DOHH2 (cell line): Measurements from ENCODE around the gene SLC38A11.
"Not testable (repeated sequence)": the region's sequence is repeated elsewhere in the genome, so short reads cannot be mapped to it uniquely, and the experiment has no call there.

Experiments
- H3F3A ChIP-seq: fragments of 200-600 bp; sonication (generic), shearing (Covaris generic); 2 replicates; pipeline ENCODE4 v1.6.0; 2016; ENCODE audit warnings: antibody characterized with exemption, mild to moderate bottlenecking; ENCODE audit not compliant: control insufficient read depth, insufficient read depth
- H3K27ac ChIP-seq: fragments of 200-600 bp; sonication (generic); 2 replicates; pipeline ENCODE4 v1.5.1; 2014; ENCODE audit warnings: low read depth, mild to moderate bottlenecking, low read length, moderate library complexity
- H3K27me3 ChIP-seq: fragments of 200-600 bp; sonication (generic); 2 replicates; pipeline ENCODE4 v1.6.1; 2014; ENCODE audit warnings: mild to moderate bottlenecking, low read length, mixed read lengths; ENCODE audit not compliant: control insufficient read depth
- H3K36me3 ChIP-seq: fragments of 200-600 bp; sonication (generic); 2 replicates; pipeline ENCODE4 v1.6.1; 2014; ENCODE audit warnings: mild to moderate bottlenecking, low read length, moderate library complexity, mixed read lengths; ENCODE audit not compliant: control insufficient read depth
- H3K4me1 ChIP-seq: fragments of 200-600 bp; sonication (generic); 2 replicates; pipeline ENCODE4 v1.6.1; 2014; ENCODE audit warnings: mild to moderate bottlenecking, low read length, mixed read lengths; ENCODE audit not compliant: control insufficient read depth
- H3K4me2 ChIP-seq: fragments of 200-600 bp; sonication (generic); 2 replicates; pipeline ENCODE4 v1.6.0; 2014; ENCODE audit warnings: mild to moderate bottlenecking, low read length, moderate library complexity
- H3K4me3 ChIP-seq: fragments of 200-600 bp; sonication (generic); 2 replicates; pipeline ENCODE4 v1.5.1; 2014; ENCODE audit warnings: mild to moderate bottlenecking, low read length, mixed read lengths
- H3K79me2 ChIP-seq: fragments of 200-600 bp; sonication (generic); 2 replicates; pipeline ENCODE4 v1.6.1; 2014; ENCODE audit warnings: mild to moderate bottlenecking, low read length, mixed read lengths; ENCODE audit not compliant: control insufficient read depth
- H3K9me2 ChIP-seq: fragments of 200-600 bp; sonication (generic); replicated peaks from 2 replicates; pipeline ENCODE4 v1.6.1; 2014; ENCODE audit warnings: mild to moderate bottlenecking, low read length, mixed read lengths; ENCODE audit not compliant: control insufficient read depth
- H3K9me3 ChIP-seq: fragments of 200-600 bp; sonication (generic); 2 replicates; pipeline ENCODE4 v1.6.1; 2014; ENCODE audit warnings: antibody characterized with exemption, low read length, mixed read lengths; ENCODE audit not compliant: control insufficient read depth, insufficient read depth
- H4K20me1 ChIP-seq: fragments of 200-600 bp; sonication (generic); 2 replicates; pipeline ENCODE4 v1.6.0; 2014; ENCODE audit warnings: low read depth, mild to moderate bottlenecking, antibody characterized with exemption, low read length, moderate library complexity; ENCODE audit not compliant: control insufficient read depth, insufficient read depth
- EZH2phosphoT487 ChIP-seq: fragments of 200-600 bp; sonication (generic); IDR thresholded peaks from 2 replicates; pipeline ENCODE4 v1.6.1; 2017; ENCODE audit warnings: borderline replicate concordance, mild to moderate bottlenecking, antibody characterized with exemption, low read length, moderate library complexity, mixed read lengths
- TF ChIP-seq, protein P1 (sequence below): fragments of 200-600 bp; sonication (generic); IDR thresholded peaks from one replicate; pipeline ENCODE4 v1.5.1; 2014; ENCODE audit warnings: antibody characterized with exemption, mild to moderate bottlenecking, low read depth, low read length; ENCODE audit not compliant: poor library complexity, severe bottlenecking

The SLC38A11 gene

GRCh38 chr2:164867779-164868397, 87.4 kb downstream of the SLC38A11 start:
- H3K27ac ChIP-seq: no peak overlapping the region

DNA sequence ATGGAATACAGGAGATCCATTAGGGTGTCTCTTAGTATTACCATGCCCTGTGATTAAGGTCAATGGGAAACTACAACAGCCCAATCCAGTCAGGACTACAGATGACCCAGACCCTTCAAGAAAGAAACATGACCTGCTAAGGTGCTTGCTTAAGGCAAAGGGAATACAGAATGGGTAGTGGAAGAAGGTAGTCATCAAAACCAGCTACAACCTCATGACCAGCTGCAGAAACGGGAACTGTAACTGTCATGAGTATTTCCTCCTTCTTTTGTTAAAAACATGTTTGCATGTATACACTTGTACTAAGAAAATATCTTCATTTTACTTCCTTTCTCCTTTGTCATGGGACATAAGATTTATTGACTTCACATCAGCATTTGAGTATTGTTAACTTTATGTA, 88.9 kb downstream of the SLC38A11 start:
- not testable (repeated sequence) for H4K20me1 ChIP-seq, H3F3A ChIP-seq, H3K9me2 ChIP-seq, H3K79me2 ChIP-seq, H3K27ac ChIP-seq, H3K9me3 ChIP-seq, H3K27me3 ChIP-seq, H3K36me3 ChIP-seq
- Histone ChIP-seq H3K4me3 (0 out of 2 replicates have a peak overlapping the region, but pooled peaks have one; percentile 12), H3K4me2 (peak overlapping the region; percentile 31), H3K4me1 (peaks cover 12% of the 10 kb centered on the region)

More at GRCh38 chr2:164867779-164868397, 87.4 kb downstream of the SLC38A11 start:
- Histone ChIP-seq H3K4me2 (no peak overlapping the region), H3K9me2 (no peaks in the 10 kb centered on the region), H3K27me3 (no peaks in the 10 kb centered on the region), H3F3A (no peaks in the 10 kb centered on the region), H4K20me1 (no peaks in the 10 kb centered on the region), H3K4me3 (no peak overlapping the region), H3K36me3 (no peaks in the 10 kb centered on the region), H3K4me1 (peaks cover 12% of the 10 kb centered on the region), H3K9me3 (no peaks in the 10 kb centered on the region), H3K79me2 (no peaks in the 10 kb centered on the region)
- TF ChIP-seq EZH2phosphoT487: no peak
- TF ChIP-seq, protein P1, sequence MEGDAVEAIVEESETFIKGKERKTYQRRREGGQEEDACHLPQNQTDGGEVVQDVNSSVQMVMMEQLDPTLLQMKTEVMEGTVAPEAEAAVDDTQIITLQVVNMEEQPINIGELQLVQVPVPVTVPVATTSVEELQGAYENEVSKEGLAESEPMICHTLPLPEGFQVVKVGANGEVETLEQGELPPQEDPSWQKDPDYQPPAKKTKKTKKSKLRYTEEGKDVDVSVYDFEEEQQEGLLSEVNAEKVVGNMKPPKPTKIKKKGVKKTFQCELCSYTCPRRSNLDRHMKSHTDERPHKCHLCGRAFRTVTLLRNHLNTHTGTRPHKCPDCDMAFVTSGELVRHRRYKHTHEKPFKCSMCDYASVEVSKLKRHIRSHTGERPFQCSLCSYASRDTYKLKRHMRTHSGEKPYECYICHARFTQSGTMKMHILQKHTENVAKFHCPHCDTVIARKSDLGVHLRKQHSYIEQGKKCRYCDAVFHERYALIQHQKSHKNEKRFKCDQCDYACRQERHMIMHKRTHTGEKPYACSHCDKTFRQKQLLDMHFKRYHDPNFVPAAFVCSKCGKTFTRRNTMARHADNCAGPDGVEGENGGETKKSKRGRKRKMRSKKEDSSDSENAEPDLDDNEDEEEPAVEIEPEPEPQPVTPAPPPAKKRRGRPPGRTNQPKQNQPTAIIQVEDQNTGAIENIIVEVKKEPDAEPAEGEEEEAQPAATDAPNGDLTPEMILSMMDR: no peak

DNA sequence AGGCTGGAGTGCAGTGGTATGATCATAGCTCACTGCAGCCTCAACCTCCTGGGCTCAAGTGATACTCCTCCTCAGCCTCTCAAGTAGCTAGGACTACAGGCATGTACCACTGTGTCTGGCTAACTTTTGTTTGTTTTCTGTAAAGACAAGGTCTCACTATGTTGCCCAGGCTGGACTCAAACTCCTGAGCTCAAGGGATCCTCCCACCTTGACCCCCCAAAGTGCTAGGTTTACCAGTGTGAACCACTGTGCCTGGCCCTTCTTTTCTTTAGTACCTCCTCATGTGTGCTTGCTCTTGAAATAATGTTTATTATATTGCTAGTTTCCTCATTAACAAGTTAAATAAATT, 94.7 kb downstream of the SLC38A11 start:
- H3K27ac ChIP-seq: no peak overlapping the region
- H3K79me2 ChIP-seq: no peaks in the 10 kb centered on the region
- no peaks in the 10 kb centered on the region for H4K20me1 ChIP-seq
- no peak overlapping the region for H3K4me3 ChIP-seq
- H3K36me3 ChIP-seq: no peaks in the 10 kb centered on the region
- TF ChIP-seq, protein P1: no peak
- TF ChIP-seq EZH2phosphoT487: no peak
- H3F3A ChIP-seq: no peaks in the 10 kb centered on the region
- H3K27me3 ChIP-seq: no peaks in the 10 kb centered on the region
- H3K4me2 ChIP-seq: no peak overlapping the region
- H3K9me3 ChIP-seq: no peaks in the 10 kb centered on the region
- no peaks in the 10 kb centered on the region for H3K4me1 ChIP-seq
- H3K9me2 ChIP-seq: no peaks in the 10 kb centered on the region

- not testable (repeated sequence) for H3K4me3 ChIP-seq, H3K79me2 ChIP-seq, H3K27ac ChIP-seq, H3K27me3 ChIP-seq, H3K9me3 ChIP-seq, H3K9me2 ChIP-seq, H3K4me1 ChIP-seq, H4K20me1 ChIP-seq, H3F3A ChIP-seq, H3K36me3 ChIP-seq, H3K4me2 ChIP-seq
Observed at GRCh38 chr2:164859906-164860693, 95.2 kb downstream of the SLC38A11 start.
